Fibroblast of villous mesenchyme (primary cell): ENCODE measurements around the gene CDR2. TPM values are rescaled to one million over a fixed set of nuclear protein-coding genes. Genes with fewer than 3 reads are reported as not detected.

Experiments
- DNase-seq: peaks from one replicate; pipeline ENCODE4 v3.0.0-alpha.2; 2010; ENCODE audit warnings: low read depth
- H3K4me3 ChIP-seq: 2 replicates; pipeline ENCODE4 v1.5.1; 2011; ENCODE audit warnings: low read depth, mild to moderate bottlenecking, low read length
- CTCF ChIP-seq: IDR thresholded peaks from 2 replicates; pipeline ENCODE4 v1.5.1; 2012; ENCODE audit warnings: low read depth, mild to moderate bottlenecking, low read length; ENCODE audit not compliant: insufficient read depth
- total RNA-seq: library from RNA; depleted of rRNA; stranded (reverse); fragments of >200 nt; gene quantifications from 2 replicates; pipeline ENCODE4 v1.2.3, GENCODE V29; 2012

CDR2 gene
- total RNA-seq, 1 donor = 40.2 TPM

GRCh38 chr16:22342082-22342481 lies 32.3 kb downstream of the CDR2 start:
- TF ChIP-seq CTCF = no peak
- peak; percentile 8 for DNase-seq
- H3K4me3 ChIP-seq = no peak overlapping the region

- no peak overlapping the region for H3K4me3 ChIP-seq
- no peak for TF ChIP-seq CTCF
- no peak for DNase-seq
Measured at GRCh38 chr16:22340945-22341344, 33.5 kb downstream of the CDR2 start.

- no peak overlapping the region for H3K4me3 ChIP-seq
- TF ChIP-seq CTCF = no peak
- no peak for DNase-seq
Measured at GRCh38 chr16:22337849-22338635, 36.4 kb downstream of the CDR2 start.

- DNase-seq = no peak
- no peak overlapping the region for H3K4me3 ChIP-seq
- TF ChIP-seq CTCF = no peak
Measured at GRCh38 chr16:22337045-22337444, 37.4 kb downstream of the CDR2 start.

GRCh38 chr16:22336581-22336980 lies 37.8 kb downstream of the CDR2 start:
- DNase-seq = no peak
- H3K4me3 ChIP-seq = no peak overlapping the region
- TF ChIP-seq CTCF = no peak

- DNase-seq = no peak
Measured at GRCh38 chr16:22335668-22336246, 38.7 kb downstream of the CDR2 start.

More at GRCh38 chr16:22335668-22336246, 38.7 kb downstream of the CDR2 start:
- H3K4me3 ChIP-seq = no peak overlapping the region
- no peak for TF ChIP-seq CTCF
